Mesodermal cell (in vitro differentiated cells): ENCODE measurements around the gene CNOT10.
A peak's percentile ranks its signal among the peaks of the same experiment; 100 is the strongest.

ENCODE experiments used
- H3K27ac ChIP-seq: 2 replicates; pipeline ENCODE4 v1.7.0; 2013; ENCODE audit warnings: mild to moderate bottlenecking, low read depth, low read length, moderate library complexity; ENCODE audit not compliant: severe bottlenecking
- H3K36me3 ChIP-seq: 2 replicates; pipeline ENCODE4 v1.7.1; 2013; ENCODE audit warnings: mild to moderate bottlenecking, low read length, moderate library complexity; ENCODE audit not compliant: control insufficient read depth, insufficient read depth
- H3K4me1 ChIP-seq: one replicate; pipeline ENCODE4 v1.7.1; 2013; ENCODE audit warnings: mild to moderate bottlenecking, low read length; ENCODE audit not compliant: insufficient read depth, control insufficient read depth, poor library complexity, severe bottlenecking
- H3K4me3 ChIP-seq: 2 replicates; pipeline ENCODE4 v1.7.0; 2013; ENCODE audit warnings: low read length, control low read depth, mild to moderate bottlenecking; ENCODE audit not compliant: insufficient read depth, poor library complexity, severe bottlenecking; ENCODE audit errors: extremely low read depth
- H3K9me3 ChIP-seq: 2 replicates; pipeline ENCODE4 v1.7.1; 2013; ENCODE audit warnings: mild to moderate bottlenecking, low read length, moderate library complexity; ENCODE audit not compliant: control insufficient read depth
- WGBS, 2 experiments: methylation state at CpG; one replicate each; pipeline ENCODE4 v1.1.5; 2013; ENCODE audit warnings: missing lambda C conversion rate in 2 of 2; ENCODE audit not compliant: insufficient coverage in 2 of 2; 5-methylcytosine and 5-hydroxymethylcytosine counted together

The CNOT10 gene

DNA sequence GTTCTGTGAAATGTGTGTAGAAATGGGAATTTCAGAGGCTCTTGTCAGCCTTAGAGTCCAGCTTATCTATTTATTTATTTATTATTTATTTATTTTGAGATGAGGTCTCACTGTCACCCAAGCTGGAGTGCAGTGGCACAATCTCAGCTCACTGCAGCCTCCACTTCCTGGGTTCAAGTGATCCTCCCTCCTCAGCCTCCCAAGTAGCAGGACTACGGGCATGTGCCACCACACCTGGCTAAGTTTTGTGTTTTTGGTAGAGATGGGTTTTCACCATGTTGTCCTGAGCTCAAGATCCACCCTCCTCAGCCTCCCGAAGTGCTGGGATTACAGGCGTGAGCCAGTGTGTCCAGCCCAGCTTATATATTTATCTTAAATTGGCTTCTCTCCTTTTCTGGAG, 11.5 kb downstream of the CNOT10 start:
- H3K4me1 ChIP-seq, result peaks cover 3% of the 10 kb centered on the region
- H3K9me3 ChIP-seq, result no peaks in the 10 kb centered on the region
- H3K36me3 ChIP-seq, result peaks cover 20% of the 10 kb centered on the region
- H3K4me3 ChIP-seq, result no peak overlapping the region
- WGBS, 2 experiments, result 100% methylated on average over 1 of the region's 3 CpGs; no CpG with 5 or more reads in 1 of the 2 experiments
- no peak overlapping the region for H3K27ac ChIP-seq

DNA sequence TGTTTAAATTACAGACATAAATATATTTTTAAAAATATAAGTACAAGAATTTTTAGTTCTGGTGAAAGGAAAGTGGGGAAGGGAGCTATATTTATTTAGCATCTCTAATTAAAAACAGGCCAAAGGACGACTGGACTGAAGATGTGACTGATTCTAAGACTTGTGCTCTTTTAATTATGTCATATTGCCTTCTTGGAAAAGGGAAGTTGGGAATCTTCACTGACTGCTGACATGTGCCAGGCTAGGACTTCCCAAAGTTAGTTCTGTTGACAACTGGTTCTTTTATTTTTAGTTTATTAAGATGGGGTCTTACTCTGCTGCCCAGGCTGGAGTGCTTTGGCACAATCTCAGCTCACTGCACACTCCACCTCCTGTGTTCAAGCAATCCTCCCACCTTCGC, 13.5 kb downstream of the CNOT10 start:
- Histone ChIP-seq H3K4me3 (no peak overlapping the region), H3K9me3 (no peaks in the 10 kb centered on the region), H3K4me1 (peaks cover 3% of the 10 kb centered on the region), H3K27ac (no peak overlapping the region), H3K36me3 (peaks cover 12% of the 10 kb centered on the region)
- WGBS, 2 experiments, result 95 to 100% methylated on average over 1 to 2 of the region's 2 CpGs

DNA sequence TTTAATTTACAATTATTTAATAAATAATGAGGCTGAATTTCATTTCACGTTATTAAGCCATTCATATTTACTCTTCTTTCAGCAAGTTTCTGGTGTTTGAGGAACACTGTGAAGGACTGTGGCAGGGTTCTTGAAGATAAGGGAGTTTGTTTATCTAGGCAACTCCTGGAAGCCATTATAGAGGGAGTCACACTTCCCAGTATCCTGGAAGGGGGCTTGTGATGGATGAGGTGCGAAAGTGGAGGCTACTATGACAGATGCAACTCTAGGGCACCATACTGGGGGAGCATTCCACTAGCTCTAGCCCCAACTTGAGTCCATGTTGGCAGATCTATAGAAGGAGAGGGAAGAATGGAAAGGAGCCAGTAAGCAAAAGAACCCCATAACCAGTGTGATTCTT, 14.4 kb downstream of the CNOT10 start:
- no peak overlapping the region for H3K27ac ChIP-seq
- no peak overlapping the region for H3K4me3 ChIP-seq
- no peaks in the 10 kb centered on the region for H3K9me3 ChIP-seq
- H3K4me1 ChIP-seq, result peaks cover 3% of the 10 kb centered on the region
- H3K36me3 ChIP-seq, result peaks cover 9% of the 10 kb centered on the region
- WGBS, 2 experiments, result 80 to 100% methylated on average over 1 of the region's 2 CpGs

DNA sequence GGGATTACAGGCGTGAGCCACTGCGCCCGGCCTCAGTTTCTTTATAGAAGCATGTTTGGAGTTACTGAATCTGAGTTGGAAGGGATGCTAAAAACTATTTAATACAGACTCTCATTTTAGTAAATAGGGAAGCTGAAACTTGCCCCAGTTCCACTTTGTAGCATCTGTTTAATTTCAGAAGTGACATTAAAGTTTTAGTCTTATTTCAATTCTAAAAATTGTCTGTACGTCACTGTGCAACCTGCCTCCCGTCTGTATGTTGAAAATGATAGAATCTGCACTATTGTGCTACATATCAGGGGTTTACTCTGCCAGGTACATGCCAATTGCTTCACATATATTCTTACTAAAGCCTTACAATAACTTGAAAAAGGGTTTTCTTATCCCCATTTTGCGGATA, 15.3 kb downstream of the CNOT10 start:
- Histone ChIP-seq H3K9me3 (no peaks in the 10 kb centered on the region), H3K4me3 (no peak overlapping the region), H3K27ac (no peak overlapping the region), H3K4me1 (peaks cover 3% of the 10 kb centered on the region), H3K36me3 (peaks cover 9% of the 10 kb centered on the region)
- WGBS, 2 experiments, result no CpG with 5 or more reads among the region's 6 CpGs

DNA sequence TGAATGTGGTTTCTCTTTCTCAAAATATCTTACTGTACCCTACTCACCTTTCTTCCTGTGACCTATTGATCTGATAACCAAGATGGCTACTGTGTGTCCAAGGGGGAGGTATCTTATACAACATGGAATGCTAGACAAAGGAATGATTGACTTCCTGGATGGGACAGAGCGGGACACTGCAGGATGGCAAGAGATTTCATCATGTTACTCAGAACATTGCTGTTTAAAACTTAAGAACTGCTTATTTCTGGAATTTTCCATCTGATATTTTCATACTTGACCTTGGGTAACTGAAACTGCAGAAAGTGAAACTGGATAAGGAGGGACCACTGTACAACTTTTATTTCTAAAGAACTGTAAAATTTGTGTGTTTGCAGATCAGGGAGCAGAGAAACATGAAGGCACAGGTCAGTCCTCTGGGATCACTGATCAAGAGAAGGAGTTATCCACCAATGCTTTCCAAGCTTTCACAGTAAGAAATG, 18.5 kb downstream of the CNOT10 start:
- Histone ChIP-seq H3K36me3 (peaks cover 13% of the 10 kb centered on the region), H3K9me3 (no peaks in the 10 kb centered on the region), H3K27ac (peak overlapping the region; percentile 60), H3K4me3 (no peak overlapping the region), H3K4me1 (peaks cover 6% of the 10 kb centered on the region)
- 100% methylated on average over 1 of the region's 1 CpG; no CpG with 5 or more reads in 1 of the 2 experiments for WGBS, 2 experiments

DNA sequence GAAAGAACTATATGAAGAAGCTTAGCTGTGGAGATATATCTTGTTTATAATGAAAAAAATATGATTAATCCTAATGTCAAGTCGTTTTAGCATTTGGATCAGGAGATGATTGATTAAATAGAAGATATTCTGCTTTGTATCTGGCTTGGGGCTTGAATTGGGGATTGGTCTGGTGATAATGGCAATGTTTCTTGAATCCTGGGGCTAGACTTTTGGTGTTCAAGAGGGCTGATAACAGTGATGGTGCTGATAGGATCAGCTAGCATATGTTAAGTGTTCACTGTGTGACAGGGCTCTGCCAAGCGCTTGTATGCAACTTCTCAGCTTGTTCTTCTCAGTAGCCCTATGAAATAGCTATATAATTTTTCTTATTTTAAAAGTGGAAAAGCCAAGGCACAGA, 20.2 kb downstream of the CNOT10 start:
- H3K36me3 ChIP-seq, result peaks cover 27% of the 10 kb centered on the region
- H3K9me3 ChIP-seq, result no peaks in the 10 kb centered on the region
- H3K4me1 ChIP-seq, result peaks cover 3% of the 10 kb centered on the region
- WGBS, 2 experiments, result 82 to 100% methylated on average over 1 of the region's 2 CpGs
- no peak overlapping the region for H3K4me3 ChIP-seq
- H3K27ac ChIP-seq, result no peak overlapping the region

DNA sequence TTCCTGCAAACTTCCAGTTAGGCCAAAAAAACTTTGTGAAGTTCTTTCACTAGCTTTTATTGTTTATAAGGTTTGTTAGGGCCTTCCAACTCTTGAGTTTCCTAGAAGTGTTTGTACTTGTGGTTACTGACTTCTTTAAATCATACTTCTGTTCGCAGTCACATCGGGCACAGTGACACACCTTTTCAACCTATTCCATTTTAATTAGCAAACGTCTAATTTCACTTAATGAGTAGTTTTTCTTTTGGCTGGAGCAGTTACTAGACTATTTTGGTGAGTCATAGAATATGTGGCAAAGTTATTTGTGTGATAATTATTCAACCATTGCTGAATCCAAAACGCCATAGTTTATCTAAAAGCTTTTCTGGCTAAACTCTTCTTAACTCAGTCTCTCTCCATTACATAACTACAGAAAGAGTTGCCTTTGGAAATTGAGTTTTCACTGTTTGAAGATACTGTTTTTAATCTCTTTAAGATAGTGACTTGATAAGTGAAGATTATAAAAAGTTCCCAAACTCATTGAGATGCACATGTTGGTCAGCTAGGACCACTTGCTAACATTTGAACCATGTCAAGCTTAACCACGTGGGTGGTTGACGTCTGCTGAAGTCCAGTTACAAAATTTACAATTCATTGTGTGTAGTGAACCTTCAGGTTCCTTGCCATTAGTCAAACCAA, 21.5 kb downstream of the CNOT10 start:
- no peak overlapping the region for H3K27ac ChIP-seq
- no peaks in the 10 kb centered on the region for H3K9me3 ChIP-seq
- H3K36me3 ChIP-seq, result peaks cover 37% of the 10 kb centered on the region
- no peak overlapping the region for H3K4me3 ChIP-seq
- peaks cover 3% of the 10 kb centered on the region for H3K4me1 ChIP-seq
- WGBS, 2 experiments, result 79% methylated on average over 2 of the region's 6 CpGs; no CpG with 5 or more reads in 1 of the 2 experiments

DNA sequence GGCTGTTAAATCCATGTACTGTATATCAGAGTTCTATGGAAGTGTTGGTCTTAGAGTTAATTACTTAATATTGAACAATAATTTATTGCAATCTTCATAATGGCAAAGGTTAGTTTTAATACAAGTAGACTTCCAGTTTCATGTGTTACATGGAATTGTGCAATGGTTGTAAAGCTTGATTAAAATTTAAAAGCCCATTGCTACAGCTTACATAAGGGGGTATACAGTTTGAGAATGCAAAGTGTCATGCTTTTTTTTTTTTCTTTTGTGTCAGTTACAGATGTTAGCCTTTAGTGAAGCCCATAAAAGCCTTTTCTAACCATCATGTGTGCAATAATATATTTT, 22.0 kb downstream of the CNOT10 start:
- Histone ChIP-seq H3K4me3 (no peak overlapping the region), H3K27ac (no peak overlapping the region), H3K36me3 (peaks cover 42% of the 10 kb centered on the region), H3K4me1 (peaks cover 3% of the 10 kb centered on the region), H3K9me3 (no peaks in the 10 kb centered on the region)

DNA sequence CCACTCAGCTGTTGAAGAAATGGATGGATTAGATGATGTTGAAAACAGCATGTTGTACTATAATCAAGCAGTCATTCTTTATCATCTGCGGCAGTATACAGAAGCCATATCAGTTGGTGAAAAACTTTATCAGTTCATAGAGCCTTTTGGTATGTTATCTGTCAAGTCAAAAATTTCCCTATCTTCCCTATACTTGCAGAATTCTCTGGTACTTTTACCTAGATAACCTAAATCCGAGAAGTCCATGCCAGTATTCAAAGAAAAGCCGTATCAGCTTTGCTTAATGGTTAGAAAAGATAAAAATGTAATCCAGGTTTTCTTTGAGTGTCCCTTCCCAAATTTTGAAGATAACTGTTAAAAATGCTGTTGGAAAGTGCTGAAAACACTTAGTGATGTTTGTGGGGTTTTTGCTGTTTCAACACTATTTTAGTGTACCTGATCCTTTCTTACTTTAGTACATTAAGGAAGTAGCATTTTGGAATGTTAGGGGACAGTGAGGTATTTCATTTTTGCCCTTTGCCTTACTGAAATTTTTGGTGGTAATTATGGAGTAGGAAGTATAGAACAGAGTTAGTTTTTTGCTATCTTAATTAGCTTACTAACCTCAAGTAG, 23.8 kb downstream of the CNOT10 start:
- Histone ChIP-seq H3K4me3 (no peak overlapping the region), H3K27ac (no peak overlapping the region)

DNA sequence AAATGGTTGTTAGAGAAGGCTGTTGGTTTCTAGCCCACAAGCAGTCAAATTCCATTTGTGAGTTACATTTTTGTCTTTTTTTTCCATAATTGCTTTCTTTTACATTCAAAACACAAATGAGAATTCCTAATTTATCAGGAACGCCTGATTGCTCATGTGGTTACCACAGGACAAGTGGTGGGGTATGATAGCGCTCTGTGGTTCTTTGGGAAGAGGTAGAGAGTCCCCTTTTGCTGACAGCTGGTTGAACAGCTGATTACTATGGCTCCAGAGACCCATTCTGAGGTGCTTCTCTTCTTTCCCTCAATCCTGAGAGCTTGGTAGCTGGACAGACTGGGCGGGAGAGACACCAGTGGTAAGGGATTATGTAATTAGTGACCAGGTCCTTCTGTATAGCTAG, 24.4 kb downstream of the CNOT10 start:
- peaks cover 52% of the 10 kb centered on the region for H3K36me3 ChIP-seq
- 100% methylated on average over 1 of the region's 3 CpGs; no CpG with 5 or more reads in 1 of the 2 experiments for WGBS, 2 experiments
- H3K4me3 ChIP-seq, result no peak overlapping the region
- no peak overlapping the region for H3K27ac ChIP-seq
- H3K4me1 ChIP-seq, result peaks cover 3% of the 10 kb centered on the region
- H3K9me3 ChIP-seq, result no peaks in the 10 kb centered on the region

More for the DNA sequence above, 23.8 kb downstream of the CNOT10 start:
- Histone ChIP-seq H3K4me1 (peaks cover 3% of the 10 kb centered on the region), H3K36me3 (peaks cover 52% of the 10 kb centered on the region), H3K9me3 (no peaks in the 10 kb centered on the region)
- WGBS, 2 experiments, result 80 to 100% methylated on average over 1 of the region's 3 CpGs

DNA sequence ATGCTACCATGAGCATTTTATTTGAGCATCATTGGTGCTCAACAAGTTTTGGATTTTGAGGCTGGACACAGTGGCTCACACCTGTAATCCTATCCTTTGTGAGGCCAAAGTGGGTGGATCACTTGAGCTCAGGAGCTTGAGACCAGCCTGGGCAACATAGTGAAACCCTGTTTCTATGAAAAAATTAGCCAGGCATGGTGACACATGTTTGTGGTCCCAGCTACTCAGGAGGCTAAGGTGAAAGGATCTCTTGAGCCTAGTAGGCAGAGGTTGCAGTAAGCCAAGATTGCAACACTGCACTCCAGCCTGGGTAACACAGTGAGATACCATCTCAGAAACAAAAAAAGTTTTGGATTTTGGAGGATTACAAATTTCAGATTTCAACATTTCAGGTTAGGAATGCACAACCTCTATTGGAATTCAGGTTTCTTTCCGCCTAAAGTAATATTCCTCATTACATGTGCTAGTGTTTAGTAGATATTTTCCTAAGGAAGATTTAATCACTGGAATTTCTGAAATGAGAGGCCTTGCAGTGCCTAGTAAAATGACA, 27.6 kb downstream of the CNOT10 start:
- no peak overlapping the region for H3K27ac ChIP-seq
- H3K4me3 ChIP-seq, result no peak overlapping the region
- no peaks in the 10 kb centered on the region for H3K9me3 ChIP-seq
- no peaks in the 10 kb centered on the region for H3K4me1 ChIP-seq
- WGBS, 2 experiments, result no CpG with 5 or more reads among the region's 1 CpG
- H3K36me3 ChIP-seq, result peaks cover 60% of the 10 kb centered on the region
